HG02623 (cell line): Measurements from ENCODE around the gene GAK.

Source experiments
- ATAC-seq: cut with Tn5 transposase; IDR thresholded peaks from one replicate; pipeline ENCODE4 v1.9.1; 2021; ENCODE audit warnings: moderate library complexity; ENCODE audit not compliant: unreplicated experiment

GAK gene

GRCh38 chr4:892780-893179 is 39.3 kb downstream of the GAK start:
- ATAC-seq = no peak

GRCh38 chr4:891747-892146 is 40.4 kb downstream of the GAK start:
- ATAC-seq = no peak

GRCh38 chr4:890036-890695 is 42.0 kb downstream of the GAK start:
- ATAC-seq = no peak

DNA sequence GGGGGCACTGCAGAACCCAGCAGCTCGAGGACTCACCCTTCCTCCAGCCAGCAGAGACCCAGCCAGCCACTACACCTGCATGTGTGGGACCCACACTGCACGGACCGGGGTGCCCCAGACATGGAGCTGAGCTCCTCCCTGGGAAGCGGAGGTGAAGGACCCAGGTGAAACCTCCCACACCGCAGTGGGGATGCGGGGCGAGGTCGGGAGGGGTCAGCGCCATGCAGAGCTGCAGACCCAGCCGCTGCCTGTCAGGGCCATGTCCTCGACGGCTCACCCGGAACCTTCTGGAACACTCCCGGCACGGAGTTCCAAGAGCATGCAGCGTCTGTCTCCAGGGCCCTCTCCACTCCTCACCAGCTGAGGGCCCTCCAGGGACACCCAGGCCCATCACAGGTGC is 42.6 kb downstream of the GAK start:
- ATAC-seq = no peak

GRCh38 chr4:888029-888428 is 44.1 kb downstream of the GAK start:
- ATAC-seq = no peak

GRCh38 chr4:887034-887763 is 44.9 kb downstream of the GAK start:
- no peak for ATAC-seq

GRCh38 chr4:886244-886643 is 45.9 kb downstream of the GAK start:
- no peak for ATAC-seq

- no peak for ATAC-seq
Observed at GRCh38 chr4:885353-885752, 46.8 kb downstream of the GAK start.

DNA sequence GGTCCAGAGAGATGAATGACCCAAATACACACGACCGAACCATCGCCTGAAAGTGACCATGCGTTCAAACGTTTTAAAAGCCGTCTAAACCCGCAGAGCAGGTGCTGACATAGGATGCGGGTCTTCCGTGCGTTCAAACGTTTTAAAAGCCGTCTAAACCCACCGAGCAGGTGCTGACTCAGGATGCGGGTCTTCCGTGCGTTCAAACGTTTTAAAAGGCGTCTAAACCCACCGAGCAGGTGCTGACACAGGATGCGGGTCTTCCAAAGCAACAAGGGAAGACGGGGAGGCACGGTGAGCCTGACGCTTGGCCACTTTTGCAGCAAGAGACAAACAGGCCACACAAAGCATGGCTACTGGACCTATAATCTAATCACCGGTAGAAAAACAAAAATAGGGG is 47.2 kb downstream of the GAK start:
- no peak for ATAC-seq

GRCh38 chr4:884259-884658 is 47.9 kb downstream of the GAK start:
- ATAC-seq = no peak

GRCh38 chr4:883377-884095 is 48.6 kb downstream of the GAK start:
- no peak for ATAC-seq

- no peak for ATAC-seq
Observed at GRCh38 chr4:882646-883045, 49.5 kb downstream of the GAK start.

DNA sequence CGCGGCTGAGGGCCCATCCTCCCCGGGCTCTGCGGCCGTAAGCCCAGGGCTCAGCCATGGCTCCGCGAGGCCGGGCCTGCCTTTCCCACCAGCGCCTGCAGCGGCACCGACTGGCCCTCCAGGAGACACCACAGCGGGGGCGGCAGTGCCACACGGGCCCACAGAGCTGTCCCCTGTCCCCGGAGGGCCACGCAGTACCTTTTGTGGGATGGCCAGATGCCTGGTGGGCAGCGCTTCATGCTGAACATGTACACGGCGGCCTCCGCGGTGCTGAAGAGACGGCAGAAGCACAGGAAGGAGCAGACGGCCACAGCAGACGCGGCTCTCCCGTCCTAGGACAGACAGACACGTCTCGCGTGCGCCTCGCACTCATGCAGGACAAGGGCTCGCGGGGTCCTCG is 50.4 kb downstream of the GAK start:
- ATAC-seq = no peak

GRCh38 chr4:880684-881405 is 51.3 kb downstream of the GAK start:
- no peak for ATAC-seq

DNA sequence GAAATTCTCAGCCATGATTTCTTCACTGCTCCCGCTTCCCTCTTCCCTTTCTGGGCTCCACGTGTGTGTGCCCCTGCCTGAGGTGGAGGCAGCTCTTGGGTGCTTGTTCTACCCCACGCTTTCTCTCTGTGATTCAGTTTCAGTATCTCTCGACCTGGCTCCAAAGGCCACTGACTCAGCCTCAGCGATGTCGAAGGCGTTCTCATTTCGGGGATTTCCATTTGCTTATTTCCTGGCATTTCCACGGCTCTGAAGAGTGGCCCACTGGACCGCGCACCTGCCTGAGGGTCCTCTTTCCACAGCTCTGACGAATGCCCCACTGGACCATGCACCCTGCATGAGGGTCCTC is 52.4 kb downstream of the GAK start:
- ATAC-seq = no peak

DNA sequence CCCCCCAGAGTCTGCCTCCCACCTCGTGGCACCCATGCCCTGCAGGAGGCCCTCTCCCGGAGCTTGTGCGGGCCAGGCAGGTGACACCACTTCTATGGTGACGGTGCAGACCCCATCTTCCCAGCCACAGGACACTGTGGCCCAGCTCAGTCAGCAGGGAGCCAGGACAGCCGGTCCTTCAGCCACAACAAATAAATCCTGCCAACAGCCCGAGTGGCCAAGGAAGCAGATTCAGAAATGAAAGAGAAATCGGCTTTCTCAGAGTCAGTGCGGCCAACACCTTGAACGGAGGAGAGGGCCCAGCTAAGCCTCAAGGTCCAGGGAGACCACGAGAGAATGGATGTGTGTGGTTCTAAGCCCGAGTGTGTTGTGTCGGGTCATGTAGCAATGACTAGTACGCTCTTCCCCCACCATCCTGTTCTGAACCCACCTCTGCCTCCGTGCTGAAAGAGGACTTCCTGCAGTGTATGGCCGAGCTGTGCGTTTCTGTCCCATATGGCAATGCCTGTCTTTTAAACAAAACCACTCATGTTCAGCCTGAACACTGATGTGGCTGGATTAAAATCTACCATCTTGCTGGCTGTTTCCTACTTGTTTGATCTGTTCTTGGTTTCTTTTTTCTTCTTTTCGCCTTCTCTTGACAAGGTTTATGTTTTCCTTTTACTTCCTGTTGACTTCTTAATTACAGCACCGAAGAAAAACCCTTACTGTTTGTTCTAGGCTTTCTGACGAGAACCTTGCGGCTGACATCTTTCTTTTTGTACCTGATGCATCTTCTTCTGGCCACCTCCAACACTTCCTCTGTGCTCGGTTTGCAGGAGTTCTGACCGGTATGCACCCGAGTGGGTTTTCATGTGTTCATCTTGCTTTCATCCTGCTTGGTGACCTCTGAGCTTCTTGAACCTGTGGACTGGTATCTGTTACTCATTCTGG is 53.1 kb downstream of the GAK start:
- ATAC-seq = no peak

- ATAC-seq = no peak
Observed at GRCh38 chr4:877502-877901, 54.6 kb downstream of the GAK start.

GRCh38 chr4:876780-877179 is 55.3 kb downstream of the GAK start:
- ATAC-seq = no peak

- no peak for ATAC-seq
Observed at GRCh38 chr4:875818-876423, 56.2 kb downstream of the GAK start.
